ENCODE results near the gene IPO4. TPM values are rescaled to one million over a fixed set of nuclear protein-coding genes. Genes with fewer than 3 reads are reported as not detected.

IPO4 gene
- total and polyA plus RNA-seq, 9 of the 15 experiments (the other 6 are each of a cell fraction or from before 2014, with no cell fraction given), result 7.3 to 122 (median 31.8) TPM

DNA sequence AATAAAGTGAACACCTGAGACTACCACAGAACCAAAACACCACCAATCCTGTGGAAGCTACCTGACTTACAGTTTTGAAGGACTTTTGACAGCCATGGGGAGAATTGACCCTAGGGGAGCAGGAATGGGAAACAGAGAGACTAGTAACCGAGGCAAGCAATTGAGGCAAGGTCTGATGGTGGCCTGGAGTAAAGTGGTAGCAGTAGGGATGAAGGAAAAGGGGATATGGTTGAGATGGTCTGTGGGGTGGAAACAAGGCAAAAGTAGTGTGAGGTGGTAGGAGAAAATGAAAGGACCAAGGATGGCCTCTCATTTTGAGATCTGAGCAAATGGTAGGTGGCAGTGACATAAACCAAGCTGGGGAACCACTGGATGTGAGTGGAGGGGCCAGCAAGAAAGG lies 31.8 kb downstream of the IPO4 start:
- Histone ChIP-seq H3K4me1 (replicated peaks in 1 of 2; ENCODE audit: control insufficient read depth in 2 of 2, insufficient read depth in 2 of 2, low read length in 2 of 2) (peaks cover 6 to 19% of the 10 kb centered on the region in 2 experiments; a peak in 4 of 5 replicates), H3K27me3 (ENCODE audit: control insufficient read depth in 2 of 2, insufficient read depth in 2 of 2, low read length in 2 of 2) (no peaks in the 10 kb centered on the region), H3K36me3 (ENCODE audit: control insufficient read depth, insufficient read depth, low read length) (peaks cover 58% of the 10 kb centered on the region; the same call in 2 of the 3 replicates), H3K9ac (ENCODE audit: insufficient read depth in 1 of 2, low read depth in 2 of 2, low read length in 2 of 2) (no peak overlapping the region), H2AFZ (ENCODE audit: low read depth, low read length) (no peak overlapping the region), H3K9me1 (ENCODE audit: control insufficient read depth, insufficient read depth, low read length) (no peaks in the 10 kb centered on the region), H3K79me2 (ENCODE audit: control insufficient read depth, insufficient read depth, low read length) (peaks cover 6% of the 10 kb centered on the region; the same call in 1 of the 3 replicates), H3K27ac (ENCODE audit: extremely low read depth, low read depth, low read length) (no peak overlapping the region), H3K4me2 (ENCODE audit: insufficient read depth, low read length) (no peak overlapping the region), H3K9me3 (replicated peaks; ENCODE audit: control insufficient read depth, insufficient read depth, low read depth, low read length) (no peaks in the 10 kb centered on the region), H3K4me3 (no peak overlapping the region), H4K20me1 (replicated peaks; ENCODE audit: control insufficient read depth, insufficient read depth, low read length) (no peaks in the 10 kb centered on the region)
- ChIA-PET CTCF (ENCODE audit: low intra/inter-chr PET ratio) (no interaction called here), POLR2A (interaction anchor here (0.7 kb wide), 1 partner anchor 10 kb away, joined by 3 read pairs; the partner anchor contains the start of gene PSME2)
- WGBS (ENCODE audit: insufficient coverage, low coverage, missing lambda C conversion rate), result 100% methylated on average over 1 of the region's 1 CpG
- intact Hi-C loops (cut with micrococcal nuclease) (no loop called here), in situ Hi-C loops (cut with MboI) (no loop called here)
- no peak for TF ChIP-seq ZNF197 (CRISPR knock-in tag; IDR thresholded peaks at IDR 0.05; ENCODE audit: low read depth)
- DNase-seq (ENCODE audit: extremely low read depth in 1 of 4, low spot score in 3 of 4) (no peak), ATAC-seq (no peak), FAIRE-seq (no peak)
- no TSS peak for BruUV-seq (replicated peaks)

DNA sequence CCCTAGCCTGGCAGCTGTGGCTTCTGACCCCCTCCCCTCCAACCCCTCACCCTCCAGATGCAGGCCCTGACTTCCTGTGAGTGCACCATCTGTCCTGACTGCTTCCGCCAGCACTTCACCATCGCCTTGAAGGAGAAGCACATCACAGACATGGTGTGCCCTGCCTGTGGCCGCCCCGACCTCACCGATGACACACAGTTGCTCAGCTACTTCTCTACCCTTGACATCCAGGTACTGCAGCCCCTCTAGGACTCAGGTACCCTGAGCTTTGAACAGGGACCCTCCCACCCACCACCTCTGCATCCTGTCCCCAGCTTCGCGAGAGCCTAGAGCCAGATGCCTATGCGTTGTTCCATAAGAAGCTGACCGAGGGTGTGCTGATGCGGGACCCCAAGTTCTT lies 33.5 kb downstream of the IPO4 start:
- Histone ChIP-seq H3K27ac (ENCODE audit: extremely low read depth, low read depth, low read length) (no peak overlapping the region), H2AFZ (ENCODE audit: low read depth, low read length) (no peak overlapping the region), H3K36me3 (ENCODE audit: control insufficient read depth, insufficient read depth, low read length) (peaks cover 68% of the 10 kb centered on the region; the same call in 2 of the 3 replicates), H3K4me2 (ENCODE audit: insufficient read depth, low read length) (no peak overlapping the region), H3K4me3 (no peak overlapping the region), H4K20me1 (replicated peaks; ENCODE audit: control insufficient read depth, insufficient read depth, low read length) (no peaks in the 10 kb centered on the region), H3K27me3 (ENCODE audit: control insufficient read depth in 2 of 2, insufficient read depth in 2 of 2, low read length in 2 of 2) (no peaks in the 10 kb centered on the region), H3K4me1 (replicated peaks in 1 of 2; ENCODE audit: control insufficient read depth in 2 of 2, insufficient read depth in 2 of 2, low read length in 2 of 2) (peaks cover 0 to 11% of the 10 kb centered on the region in 2 experiments; a peak in 2 of 5 replicates), H3K79me2 (ENCODE audit: control insufficient read depth, insufficient read depth, low read length) (no peaks in the 10 kb centered on the region), H3K9me1 (ENCODE audit: control insufficient read depth, insufficient read depth, low read length) (no peaks in the 10 kb centered on the region), H3K9ac (ENCODE audit: insufficient read depth in 1 of 2, low read depth in 2 of 2, low read length in 2 of 2) (0 out of 4 replicates have a peak overlapping the region, but pooled peaks of 1 of the 2 experiments have one; percentile 35), H3K9me3 (replicated peaks; ENCODE audit: control insufficient read depth, insufficient read depth, low read depth, low read length) (no peaks in the 10 kb centered on the region)
- ATAC-seq (no peak), DNase-seq (ENCODE audit: extremely low read depth in 1 of 4, low spot score in 3 of 4) (no peak), FAIRE-seq (no peak)
- no peak for TF ChIP-seq SMARCB1 (IDR thresholded peaks at IDR 0.05; ENCODE audit: insufficient read length, low read depth)
- in situ Hi-C loops (cut with MboI), result no loop called here
- ChIA-PET CTCF (ENCODE audit: low intra/inter-chr PET ratio) (no interaction called here), POLR2A (interaction anchor here (1.2 to 1.3 kb wide), 2 partner anchors 8 to 19 kb away, joined by 3 to 4 read pairs; partner anchors contain the start of genes PSME1 and PSME2)
- intact Hi-C loops (cut with micrococcal nuclease), result no loop called here
- WGBS (ENCODE audit: insufficient coverage, low coverage, missing lambda C conversion rate), result 98% methylated on average over 10 of the region's 10 CpGs
- no TSS peak for BruUV-seq (replicated peaks)
